ENCODE measurements around the gene B3GNT9. TPM values are rescaled to one million over a fixed set of nuclear protein-coding genes. Genes with fewer than 3 reads are reported as not detected.

The B3GNT9 gene
- total RNA-seq, 1 experiment from 2014 or later, result 2.3 TPM

DNA sequence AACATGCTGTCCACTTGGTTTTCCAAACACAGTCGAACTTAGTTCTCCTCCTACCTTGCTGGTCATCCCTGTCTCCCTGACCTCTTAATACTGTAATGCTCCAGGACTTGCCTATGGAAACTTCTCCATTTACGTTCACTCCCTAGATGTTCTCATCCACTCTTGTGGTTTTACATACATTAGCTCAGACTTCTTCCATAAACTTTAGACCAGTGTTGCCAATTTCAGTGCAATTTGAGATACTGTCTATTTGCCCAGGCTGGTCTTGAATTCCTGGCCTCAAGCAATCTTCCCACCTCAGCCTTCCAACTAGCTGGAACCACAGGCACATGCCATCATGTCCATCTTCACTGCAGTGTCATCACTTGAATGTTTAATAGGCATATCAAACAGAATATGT is 31.5 kb upstream of the B3GNT9 start:
- intact Hi-C loops (cut with micrococcal nuclease), result no loop called here
- Histone ChIP-seq H3K79me2 (ENCODE audit: low read length) (peaks cover 26% of the 10 kb centered on the region), H3K4me3 (ENCODE audit: low read length) (peak overlapping the region; percentile 79), H2AFZ (ENCODE audit: low read length) (no peak overlapping the region), H3K36me3 (ENCODE audit: low read depth, low read length) (no peaks in the 10 kb centered on the region), H3K4me1 (ENCODE audit: insufficient read depth, low read length) (peaks cover 51% of the 10 kb centered on the region), H3K9me2 (replicated peaks; ENCODE audit: low read length) (no peaks in the 10 kb centered on the region), H3K9ac (ENCODE audit: low read length) (no peak overlapping the region), H3K27me3 (ENCODE audit: low read length) (no peaks in the 10 kb centered on the region), H3K9me3 (ENCODE audit: low read length) (no peaks in the 10 kb centered on the region), H3F3A (ENCODE audit: low read length, unreplicated experiment) (no peaks in the 10 kb centered on the region), H3K4me2 (ENCODE audit: low read length) (peak overlapping the region; percentile 89), H3K27ac (ENCODE audit: low read length) (no peak overlapping the region), H4K20me1 (ENCODE audit: low read length) (no peaks in the 10 kb centered on the region)
- ATAC-seq (no peak), DNase-seq (peak; percentile 38)
- no TSS peak for BruUV-seq (replicated peaks)
- TF ChIP-seq, protein P1, sequence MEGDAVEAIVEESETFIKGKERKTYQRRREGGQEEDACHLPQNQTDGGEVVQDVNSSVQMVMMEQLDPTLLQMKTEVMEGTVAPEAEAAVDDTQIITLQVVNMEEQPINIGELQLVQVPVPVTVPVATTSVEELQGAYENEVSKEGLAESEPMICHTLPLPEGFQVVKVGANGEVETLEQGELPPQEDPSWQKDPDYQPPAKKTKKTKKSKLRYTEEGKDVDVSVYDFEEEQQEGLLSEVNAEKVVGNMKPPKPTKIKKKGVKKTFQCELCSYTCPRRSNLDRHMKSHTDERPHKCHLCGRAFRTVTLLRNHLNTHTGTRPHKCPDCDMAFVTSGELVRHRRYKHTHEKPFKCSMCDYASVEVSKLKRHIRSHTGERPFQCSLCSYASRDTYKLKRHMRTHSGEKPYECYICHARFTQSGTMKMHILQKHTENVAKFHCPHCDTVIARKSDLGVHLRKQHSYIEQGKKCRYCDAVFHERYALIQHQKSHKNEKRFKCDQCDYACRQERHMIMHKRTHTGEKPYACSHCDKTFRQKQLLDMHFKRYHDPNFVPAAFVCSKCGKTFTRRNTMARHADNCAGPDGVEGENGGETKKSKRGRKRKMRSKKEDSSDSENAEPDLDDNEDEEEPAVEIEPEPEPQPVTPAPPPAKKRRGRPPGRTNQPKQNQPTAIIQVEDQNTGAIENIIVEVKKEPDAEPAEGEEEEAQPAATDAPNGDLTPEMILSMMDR (conservative IDR thresholded peaks at IDR 0.05; ENCODE audit: low read depth, low read length), result no peak
- TF ChIP-seq EZH2 (IDR thresholded peaks at IDR 0.05; ENCODE audit: low read length, unreplicated experiment) (no peak), EZH2phosphoT487 (IDR thresholded peaks at IDR 0.05; ENCODE audit: borderline replicate concordance, low read length) (no peak)
- CTCF ChIA-PET, result interaction anchor here (0.5 kb wide), 1 partner anchor 132 kb away, joined by 5 read pairs; no protein-coding TSS in a partner anchor
- POLR2A ChIA-PET (ENCODE audit: unreplicated experiment), result interaction anchor here (0.6 to 1.1 kb wide), 2 partner anchors 65 to 164 kb away, joined by 3 to 4 read pairs; partner anchors contain the start of gene FHOD1

DNA sequence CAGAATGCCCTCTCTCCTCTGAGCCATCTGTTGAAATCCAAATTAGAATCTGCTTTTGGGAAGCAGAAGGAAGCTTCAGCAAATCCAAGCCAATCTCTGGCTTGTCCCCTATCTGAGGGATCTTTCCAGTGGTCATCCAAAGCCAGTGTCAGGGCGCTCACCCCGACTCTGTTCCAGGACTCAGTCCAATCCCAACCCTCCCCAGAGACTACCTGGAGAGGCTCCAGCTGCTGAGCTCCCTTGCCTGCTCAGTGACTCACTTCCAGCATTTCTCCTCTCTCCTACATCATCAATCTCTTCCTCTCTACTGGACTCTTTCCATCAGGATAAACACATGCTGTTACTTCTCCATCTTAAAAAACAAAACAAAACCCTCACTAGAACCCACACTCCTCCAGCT is 30.5 kb upstream of the B3GNT9 start:
- no peaks in the 10 kb centered on the region for H3K36me3 ChIP-seq (ENCODE audit: low read depth, low read length)
- no peaks in the 10 kb centered on the region for H3K9me3 ChIP-seq (ENCODE audit: low read length)
- intact Hi-C loops (cut with micrococcal nuclease), result no loop called here
- H3K79me2 ChIP-seq (ENCODE audit: low read length), result peaks cover 26% of the 10 kb centered on the region
- ChIA-PET CTCF (no interaction called here), POLR2A (ENCODE audit: unreplicated experiment) (interaction anchor here (1.1 kb wide), 1 partner anchor 163 kb away, joined by 3 read pairs; no protein-coding TSS in a partner anchor)
- TF ChIP-seq EZH2 (IDR thresholded peaks at IDR 0.05; ENCODE audit: low read length, unreplicated experiment) (no peak), EZH2phosphoT487 (IDR thresholded peaks at IDR 0.05; ENCODE audit: borderline replicate concordance, low read length) (no peak)
- TF ChIP-seq, protein P1 (conservative IDR thresholded peaks at IDR 0.05; ENCODE audit: low read depth, low read length), result no peak
- H4K20me1 ChIP-seq (ENCODE audit: low read length), result no peaks in the 10 kb centered on the region
- H2AFZ ChIP-seq (ENCODE audit: low read length), result no peak overlapping the region
- BruUV-seq (replicated peaks), result no TSS peak
- no peaks in the 10 kb centered on the region for H3F3A ChIP-seq (ENCODE audit: low read length, unreplicated experiment)
- no peaks in the 10 kb centered on the region for H3K27me3 ChIP-seq (ENCODE audit: low read length)
- peak overlapping the region; percentile 62 for H3K4me2 ChIP-seq (ENCODE audit: low read length)
- peaks cover 46% of the 10 kb centered on the region for H3K4me1 ChIP-seq (ENCODE audit: insufficient read depth, low read length)
- no peaks in the 10 kb centered on the region for H3K9me2 ChIP-seq (replicated peaks; ENCODE audit: low read length)
- no peak; the same call in 1 of the 2 replicates for ATAC-seq
- no peak overlapping the region for H3K27ac ChIP-seq (ENCODE audit: low read length)
- peak overlapping the region; percentile 24; the same call in 1 of the 2 replicates for H3K4me3 ChIP-seq (ENCODE audit: low read length)
- DNase-seq, result peak; percentile 63
- H3K9ac ChIP-seq (ENCODE audit: low read length), result no peak overlapping the region

DNA sequence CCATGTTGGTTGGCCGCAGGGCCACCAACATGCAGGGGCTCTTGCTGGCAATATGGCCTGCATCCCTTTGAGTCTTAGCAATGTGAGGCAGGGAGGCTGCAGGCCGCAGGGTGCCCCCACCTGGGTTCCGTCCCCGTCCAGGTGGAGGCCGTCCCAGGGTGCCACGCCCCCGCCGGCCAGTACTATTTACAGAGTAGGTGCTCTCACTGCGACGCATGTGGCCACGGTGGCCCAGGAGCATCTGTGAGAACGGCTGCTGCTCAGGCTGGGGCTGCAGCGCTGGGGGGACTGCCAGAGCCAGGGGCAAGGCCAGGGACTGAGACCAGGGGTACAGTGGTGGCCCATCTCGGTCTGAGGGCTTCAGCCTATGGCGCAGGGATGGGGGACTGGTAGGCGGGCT is 29.4 kb upstream of the B3GNT9 start:
- Histone ChIP-seq H4K20me1 (ENCODE audit: low read length) (no peaks in the 10 kb centered on the region), H2AFZ (ENCODE audit: low read length) (no peak overlapping the region), H3K4me3 (ENCODE audit: low read length) (no peak overlapping the region), H3K79me2 (ENCODE audit: low read length) (peaks cover 32% of the 10 kb centered on the region), H3K4me2 (ENCODE audit: low read length) (no peak overlapping the region), H3K9me3 (ENCODE audit: low read length) (no peaks in the 10 kb centered on the region), H3K9me2 (replicated peaks; ENCODE audit: low read length) (no peaks in the 10 kb centered on the region), H3K36me3 (ENCODE audit: low read depth, low read length) (no peaks in the 10 kb centered on the region), H3K4me1 (ENCODE audit: insufficient read depth, low read length) (peaks cover 44% of the 10 kb centered on the region), H3K9ac (ENCODE audit: low read length) (no peak overlapping the region), H3K27ac (ENCODE audit: low read length) (no peak overlapping the region), H3F3A (ENCODE audit: low read length, unreplicated experiment) (no peaks in the 10 kb centered on the region), H3K27me3 (ENCODE audit: low read length) (no peaks in the 10 kb centered on the region)
- DNase-seq, result no peak
- ATAC-seq, result no peak
- intact Hi-C loops (cut with micrococcal nuclease), result no loop called here
- BruUV-seq (replicated peaks), result no TSS peak
- ChIA-PET POLR2A (ENCODE audit: unreplicated experiment) (no interaction called here), CTCF (no interaction called here)
- TF ChIP-seq EZH2phosphoT487 (IDR thresholded peaks at IDR 0.05; ENCODE audit: borderline replicate concordance, low read length) (no peak), EZH2 (IDR thresholded peaks at IDR 0.05; ENCODE audit: low read length, unreplicated experiment) (no peak)
- TF ChIP-seq, protein P1 (conservative IDR thresholded peaks at IDR 0.05; ENCODE audit: low read depth, low read length), result no peak
